Measurements from ENCODE around the gene TLL2. TPM values are rescaled to one million over a fixed set of nuclear protein-coding genes. Genes with fewer than 3 reads are reported as not detected.

The TLL2 gene
- total and polyA plus RNA-seq, 7 experiments from 2014 or later = 0.24 TPM; not detected in 6

GRCh38 chr10:96410296-96410695 lies 103.4 kb downstream of the TLL2 start:
- peaks cover 11 to 48% (median 46%) of the 10 kb centered on the region in 5 donors for H3K27me3 Mint-ChIP-seq
- H3K36me3 Mint-ChIP-seq = no peaks in the 10 kb centered on the region
- H3K27ac ChIP-seq (ENCODE audit: low read depth, low read length) = no peak overlapping the region
- no peaks in the 10 kb centered on the region for H3K9me3 ChIP-seq (ENCODE audit: control insufficient read depth in 2 of 3, low read length in 3 of 3)
- ChIA-PET CTCF (no interaction called here), POLR2A (no interaction called here)
- intact Hi-C loops (cut with micrococcal nuclease) = no loop called here
- no peaks in the 10 kb centered on the region for H3K4me1 ChIP-seq (ENCODE audit: control insufficient read depth in 2 of 2, insufficient read depth in 2 of 2, low read length in 2 of 2)
- H3K27me3 ChIP-seq (ENCODE audit: control insufficient read depth in 2 of 2, insufficient read depth in 2 of 2, low read length in 2 of 2) = no peaks in the 10 kb centered on the region
- no peak overlapping the region for H3K4me3 ChIP-seq (ENCODE audit: low read length)
- H3K4me3 Mint-ChIP-seq = no peak overlapping the region
- H3K4me1 Mint-ChIP-seq = no peaks in the 10 kb centered on the region
- H3K27ac Mint-ChIP-seq = no peak overlapping the region
- no peak for DNase-seq
- H3K36me3 ChIP-seq (ENCODE audit: control insufficient read depth in 2 of 3, insufficient read depth in 3 of 3, low read length in 3 of 3) = no peaks in the 10 kb centered on the region
- no peaks in the 10 kb centered on the region for H3K9me3 Mint-ChIP-seq
- no peak for ATAC-seq

DNA sequence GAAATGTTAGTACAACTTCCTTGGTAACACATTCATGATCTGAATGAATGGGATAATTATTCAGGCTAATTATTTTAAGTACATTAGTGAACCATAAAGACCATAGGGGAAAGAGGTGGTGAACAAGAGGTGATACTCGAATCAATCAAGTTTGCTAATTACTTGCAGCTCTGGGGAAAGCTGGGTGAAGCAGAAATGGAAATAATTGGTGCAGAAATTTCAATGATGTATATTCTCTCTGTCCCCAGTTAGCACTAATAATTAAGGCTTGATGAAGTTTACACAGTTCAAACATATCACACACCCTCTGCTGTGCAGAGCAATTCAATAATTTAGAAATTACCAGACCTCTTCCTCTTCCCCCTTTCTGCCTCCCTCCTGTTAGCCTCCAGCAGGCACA lies 105.5 kb downstream of the TLL2 start:
- Mint-ChIP-seq H3K27ac (no peak overlapping the region), H3K36me3 (no peaks in the 10 kb centered on the region), H3K4me1 (no peaks in the 10 kb centered on the region), H3K4me3 (no peak overlapping the region), H3K9me3 (no peaks in the 10 kb centered on the region), H3K27me3 (peaks cover 15 to 53% (median 47%) of the 10 kb centered on the region in 5 donors)
- H3K4me1 ChIP-seq (ENCODE audit: control insufficient read depth in 2 of 2, insufficient read depth in 2 of 2, low read length in 2 of 2) = no peaks in the 10 kb centered on the region
- H3K9me3 ChIP-seq (ENCODE audit: control insufficient read depth in 2 of 3, low read length in 3 of 3) = no peaks in the 10 kb centered on the region
- no peak overlapping the region for H3K4me3 ChIP-seq (ENCODE audit: low read length)
- no peak overlapping the region for H3K27ac ChIP-seq (ENCODE audit: low read depth, low read length)
- H3K36me3 ChIP-seq (ENCODE audit: control insufficient read depth in 2 of 3, insufficient read depth in 3 of 3, low read length in 3 of 3) = no peaks in the 10 kb centered on the region
- ATAC-seq (no peak), DNase-seq (no peak)
- CTCF ChIA-PET = no interaction called here
- POLR2A ChIA-PET = no interaction called here
- no peaks in the 10 kb centered on the region for H3K27me3 ChIP-seq (ENCODE audit: control insufficient read depth in 2 of 2, insufficient read depth in 2 of 2, low read length in 2 of 2)
- intact Hi-C loops (cut with micrococcal nuclease) = no loop called here

DNA sequence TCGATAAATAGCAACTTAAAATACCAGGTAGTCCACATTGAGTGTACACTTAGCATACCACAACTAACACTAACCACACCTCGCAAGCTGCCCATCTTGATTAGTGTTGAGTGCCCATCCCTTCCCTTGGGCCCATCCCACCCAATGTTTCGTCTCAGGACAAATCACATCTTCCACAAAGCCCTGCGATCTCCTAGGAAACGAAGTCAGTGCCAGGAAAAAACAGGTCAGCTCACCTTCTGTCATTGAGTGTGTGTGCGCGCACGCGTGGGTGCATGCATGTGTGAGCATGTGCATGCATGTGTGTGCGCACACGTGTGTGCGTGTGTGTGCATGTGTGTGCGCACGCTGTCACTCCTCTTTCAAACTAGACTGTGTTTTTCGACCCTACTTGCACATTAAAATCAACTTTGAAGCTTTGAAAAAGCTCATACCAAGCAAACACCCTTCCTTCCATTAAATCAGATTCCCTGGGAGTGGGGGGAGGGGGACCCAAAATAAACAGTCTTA lies 106.1 kb downstream of the TLL2 start:
- no peak overlapping the region for H3K4me3 Mint-ChIP-seq
- H3K36me3 Mint-ChIP-seq = no peaks in the 10 kb centered on the region
- no peaks in the 10 kb centered on the region for H3K9me3 ChIP-seq (ENCODE audit: control insufficient read depth in 2 of 3, low read length in 3 of 3)
- H3K36me3 ChIP-seq (ENCODE audit: control insufficient read depth in 2 of 3, insufficient read depth in 3 of 3, low read length in 3 of 3) = no peaks in the 10 kb centered on the region
- no peaks in the 10 kb centered on the region for H3K9me3 Mint-ChIP-seq
- peaks cover 20 to 53% (median 45%) of the 10 kb centered on the region in 5 donors for H3K27me3 Mint-ChIP-seq
- DNase-seq (no peak), ATAC-seq (no peak)
- no peak overlapping the region for H3K4me3 ChIP-seq (ENCODE audit: low read length)
- H3K27me3 ChIP-seq (ENCODE audit: control insufficient read depth in 2 of 2, insufficient read depth in 2 of 2, low read length in 2 of 2) = no peaks in the 10 kb centered on the region
- intact Hi-C loops (cut with micrococcal nuclease) = no loop called here
- H3K4me1 ChIP-seq (ENCODE audit: control insufficient read depth in 2 of 2, insufficient read depth in 2 of 2, low read length in 2 of 2) = no peaks in the 10 kb centered on the region
- CTCF ChIA-PET = no interaction called here
- H3K27ac ChIP-seq (ENCODE audit: low read depth, low read length) = no peak overlapping the region
- H3K4me1 Mint-ChIP-seq = no peaks in the 10 kb centered on the region
- POLR2A ChIA-PET = no interaction called here
- no peak overlapping the region for H3K27ac Mint-ChIP-seq

DNA sequence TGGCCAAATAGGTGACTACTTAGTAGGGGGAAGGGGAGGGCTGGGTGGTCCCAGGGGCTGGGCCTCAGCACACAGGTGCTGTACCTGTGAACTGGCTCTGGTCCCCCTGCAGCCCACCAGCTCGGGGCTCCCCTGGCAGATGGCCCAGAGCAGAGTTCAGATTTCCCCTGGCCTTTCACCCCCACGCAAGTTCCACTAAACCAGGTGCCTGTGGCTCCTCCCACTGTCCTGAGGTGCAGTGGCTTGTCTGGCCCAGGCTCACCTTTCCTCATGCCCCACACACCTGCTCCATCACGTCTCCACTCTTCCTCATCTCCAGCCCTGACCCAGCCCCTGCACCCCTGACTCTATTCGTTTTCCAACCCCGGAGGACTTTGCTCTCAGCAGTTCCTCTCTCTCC lies 107.6 kb downstream of the TLL2 start:
- H3K36me3 Mint-ChIP-seq = no peaks in the 10 kb centered on the region

DNA sequence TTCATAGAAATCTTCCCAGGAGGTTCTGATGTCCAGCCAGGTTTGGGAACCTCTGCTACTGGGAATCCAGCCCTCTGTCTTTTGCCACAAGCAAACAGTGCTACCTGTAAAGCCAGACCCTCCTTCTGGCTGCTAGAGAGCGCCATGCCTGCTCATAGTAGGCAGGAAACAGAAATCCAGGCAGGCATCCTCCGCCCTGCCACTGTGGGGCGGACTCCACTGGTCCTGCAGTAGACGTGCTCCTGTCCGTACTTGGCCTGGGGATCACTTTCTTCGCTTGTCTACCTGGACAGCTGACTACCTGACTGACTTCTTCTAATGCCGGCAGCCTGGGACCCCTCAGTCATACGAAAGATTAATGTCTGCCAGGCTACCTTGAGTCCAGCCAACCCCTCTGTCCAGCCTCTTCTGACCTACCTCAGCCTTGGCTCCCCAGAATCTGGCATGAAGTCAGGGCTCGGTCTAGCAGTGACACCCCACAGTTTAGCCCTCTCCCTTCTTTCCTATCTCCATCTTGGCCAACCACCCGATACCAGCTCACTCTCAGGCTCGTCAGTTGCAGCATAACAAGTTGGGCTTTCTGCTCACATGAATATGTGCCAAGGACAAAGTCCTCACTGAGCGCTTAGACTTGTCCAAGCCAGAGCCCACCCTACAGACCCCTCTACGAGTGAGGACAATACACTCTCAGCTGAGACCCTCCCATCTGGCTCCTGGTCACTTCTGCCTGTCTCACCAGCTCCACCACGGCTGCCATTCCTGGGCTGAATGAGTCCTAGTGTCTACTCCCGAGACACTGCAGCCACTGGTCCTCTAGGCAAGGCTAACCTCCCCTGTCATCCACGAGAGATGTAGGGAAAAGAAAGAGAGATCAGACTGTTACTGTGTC lies 111.1 kb downstream of the TLL2 start:
- Mint-ChIP-seq H3K27me3 (peaks cover 23 to 47% (median 45%) of the 10 kb centered on the region in 5 donors), H3K4me1 (no peaks in the 10 kb centered on the region), H3K36me3 (no peaks in the 10 kb centered on the region), H3K4me3 (no peak overlapping the region), H3K9me3 (no peaks in the 10 kb centered on the region), H3K27ac (no peak overlapping the region)
- Histone ChIP-seq H3K36me3 (ENCODE audit: control insufficient read depth in 2 of 3, insufficient read depth in 3 of 3, low read length in 3 of 3) (no peaks in the 10 kb centered on the region), H3K4me3 (ENCODE audit: low read length) (no peak overlapping the region), H3K27me3 (ENCODE audit: control insufficient read depth in 2 of 2, insufficient read depth in 2 of 2, low read length in 2 of 2) (no peaks in the 10 kb centered on the region), H3K27ac (ENCODE audit: low read depth, low read length) (no peak overlapping the region), H3K4me1 (ENCODE audit: control insufficient read depth in 2 of 2, insufficient read depth in 2 of 2, low read length in 2 of 2) (no peaks in the 10 kb centered on the region), H3K9me3 (ENCODE audit: control insufficient read depth in 2 of 3, low read length in 3 of 3) (no peaks in the 10 kb centered on the region)
- CTCF ChIA-PET = no interaction called here
- ATAC-seq (no peak), DNase-seq (no peak)
- POLR2A ChIA-PET = no interaction called here
- intact Hi-C loops (cut with micrococcal nuclease) = no loop called here

More for the DNA sequence above, 107.6 kb downstream of the TLL2 start:
- H3K4me3 ChIP-seq (ENCODE audit: low read length) = no peak overlapping the region
- intact Hi-C loops (cut with micrococcal nuclease) = no loop called here
- H3K27ac ChIP-seq (ENCODE audit: low read depth, low read length) = no peak overlapping the region
- no peak overlapping the region for H3K4me3 Mint-ChIP-seq
- H3K4me1 ChIP-seq (ENCODE audit: control insufficient read depth in 2 of 2, insufficient read depth in 2 of 2, low read length in 2 of 2) = no peaks in the 10 kb centered on the region
- H3K27me3 ChIP-seq (ENCODE audit: control insufficient read depth in 2 of 2, insufficient read depth in 2 of 2, low read length in 2 of 2) = no peaks in the 10 kb centered on the region
- POLR2A ChIA-PET = no interaction called here
- ATAC-seq (no peak), DNase-seq (no peak)
- CTCF ChIA-PET = no interaction called here
- peaks cover 19 to 51% (median 39%) of the 10 kb centered on the region in 5 donors for H3K27me3 Mint-ChIP-seq
- no peak overlapping the region for H3K27ac Mint-ChIP-seq
- no peaks in the 10 kb centered on the region for H3K9me3 ChIP-seq (ENCODE audit: control insufficient read depth in 2 of 3, low read length in 3 of 3)
- H3K36me3 ChIP-seq (ENCODE audit: control insufficient read depth in 2 of 3, insufficient read depth in 3 of 3, low read length in 3 of 3) = no peaks in the 10 kb centered on the region
- no peaks in the 10 kb centered on the region for H3K4me1 Mint-ChIP-seq
- H3K9me3 Mint-ChIP-seq = no peaks in the 10 kb centered on the region

GRCh38 chr10:96401036-96401435 lies 112.7 kb downstream of the TLL2 start:
- Mint-ChIP-seq H3K4me3 (no peak overlapping the region), H3K36me3 (no peaks in the 10 kb centered on the region), H3K27ac (no peak overlapping the region), H3K27me3 (peaks cover 13 to 38% (median 35%) of the 10 kb centered on the region in 5 donors), H3K9me3 (no peaks in the 10 kb centered on the region), H3K4me1 (peaks cover 0 to 2% (median 0%) of the 10 kb centered on the region in 7 donors)
- Histone ChIP-seq H3K4me3 (ENCODE audit: low read length) (no peak overlapping the region), H3K9me3 (ENCODE audit: control insufficient read depth in 2 of 3, low read length in 3 of 3) (no peaks in the 10 kb centered on the region), H3K27ac (ENCODE audit: low read depth, low read length) (no peak overlapping the region), H3K27me3 (ENCODE audit: control insufficient read depth in 2 of 2, insufficient read depth in 2 of 2, low read length in 2 of 2) (no peaks in the 10 kb centered on the region), H3K36me3 (ENCODE audit: control insufficient read depth in 2 of 3, insufficient read depth in 3 of 3, low read length in 3 of 3) (no peaks in the 10 kb centered on the region), H3K4me1 (ENCODE audit: control insufficient read depth in 2 of 2, insufficient read depth in 2 of 2, low read length in 2 of 2) (no peaks in the 10 kb centered on the region)
- POLR2A ChIA-PET = no interaction called here
- no peak for DNase-seq
- intact Hi-C loops (cut with micrococcal nuclease) = no loop called here
- no peak for ATAC-seq
- CTCF ChIA-PET = no interaction called here

DNA sequence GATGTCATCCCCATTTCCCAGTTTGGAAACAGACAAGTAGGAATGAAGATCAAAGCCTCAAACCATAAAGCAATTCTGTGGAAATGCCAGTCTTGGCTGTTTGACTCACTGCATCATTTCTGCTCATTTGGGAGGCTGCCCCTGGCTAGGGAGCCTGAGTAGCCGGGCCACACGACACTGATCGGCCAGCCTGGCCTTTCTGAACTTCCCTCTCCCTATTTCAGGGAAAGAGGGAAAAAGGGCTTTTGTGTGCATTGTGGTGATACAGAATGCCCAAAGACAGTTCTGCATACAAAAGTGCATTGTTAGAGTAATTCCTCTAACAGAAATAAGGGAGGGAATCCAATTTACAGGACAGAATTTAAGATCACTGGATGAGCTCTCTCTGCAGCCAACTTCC lies 113.3 kb downstream of the TLL2 start:
- Mint-ChIP-seq H3K36me3 (no peaks in the 10 kb centered on the region), H3K27me3 (peaks cover 13 to 43% (median 32%) of the 10 kb centered on the region in 5 donors), H3K4me1 (peaks cover 0 to 5% (median 0%) of the 10 kb centered on the region in 7 donors), H3K4me3 (no peak overlapping the region), H3K9me3 (no peaks in the 10 kb centered on the region), H3K27ac (no peak overlapping the region)
- ATAC-seq = no peak
- Histone ChIP-seq H3K4me3 (ENCODE audit: low read length) (no peak overlapping the region), H3K27ac (ENCODE audit: low read depth, low read length) (no peak overlapping the region), H3K4me1 (ENCODE audit: control insufficient read depth in 2 of 2, insufficient read depth in 2 of 2, low read length in 2 of 2) (no peaks in the 10 kb centered on the region), H3K27me3 (ENCODE audit: control insufficient read depth in 2 of 2, insufficient read depth in 2 of 2, low read length in 2 of 2) (no peaks in the 10 kb centered on the region), H3K9me3 (ENCODE audit: control insufficient read depth in 2 of 3, low read length in 3 of 3) (no peaks in the 10 kb centered on the region), H3K36me3 (ENCODE audit: control insufficient read depth in 2 of 3, insufficient read depth in 3 of 3, low read length in 3 of 3) (no peaks in the 10 kb centered on the region)
- CTCF ChIA-PET = interaction anchor here (0.7 kb wide), 1 partner anchor 52 kb away, joined by 3 read pairs; no protein-coding TSS in a partner anchor
- intact Hi-C loops (cut with micrococcal nuclease) = no loop called here
- POLR2A ChIA-PET = no interaction called here
- no peak for DNase-seq
